Stimulated activated CD4-positive, alpha-beta T cell treated with anti-CD3 and anti-CD28 coated beads, Interleukin-1b, Interleukin-23, amount 100 ng/mL, for 1 hour (primary cell): ENCODE results near the gene CPT1B.
"Not testable (repeated sequence)": the region's sequence is repeated elsewhere in the genome, so short reads cannot be mapped to it uniquely, and the experiment has no call there.

ENCODE experiments used
- DNase-seq, 2 donors: peaks; one replicate each; pipeline ENCODE4 v3.0.0-alpha.2; 2020; ENCODE audit warnings: low read depth in 2 of 2

The CPT1B gene

GRCh38 chr22:50609599-50609998 is 31.4 kb upstream of the CPT1B start:
- no peak for DNase-seq

DNA sequence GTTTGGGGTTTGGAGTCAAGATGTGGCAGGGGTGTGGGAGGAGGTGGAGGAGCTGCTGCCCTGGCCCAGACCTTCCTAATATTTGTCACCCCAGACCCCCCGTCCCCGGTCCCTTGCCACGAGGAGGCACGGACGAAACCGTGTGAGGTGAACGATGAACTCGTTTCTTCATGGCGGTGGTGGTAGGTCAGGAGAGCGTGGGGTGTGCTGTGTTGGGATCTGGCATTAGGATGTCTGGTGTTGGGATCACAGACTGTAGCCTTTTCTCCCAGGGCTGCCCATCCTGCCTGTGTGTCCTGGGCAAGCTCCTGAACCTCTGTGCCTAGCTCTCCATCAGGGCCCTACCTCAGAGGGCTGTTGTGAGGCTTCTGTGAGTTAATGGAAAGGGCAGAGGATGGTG is 30.8 kb upstream of the CPT1B start:
- no peak for DNase-seq

GRCh38 chr22:50608058-50608840 is 30.0 kb upstream of the CPT1B start:
- not testable (repeated sequence) for DNase-seq

DNA sequence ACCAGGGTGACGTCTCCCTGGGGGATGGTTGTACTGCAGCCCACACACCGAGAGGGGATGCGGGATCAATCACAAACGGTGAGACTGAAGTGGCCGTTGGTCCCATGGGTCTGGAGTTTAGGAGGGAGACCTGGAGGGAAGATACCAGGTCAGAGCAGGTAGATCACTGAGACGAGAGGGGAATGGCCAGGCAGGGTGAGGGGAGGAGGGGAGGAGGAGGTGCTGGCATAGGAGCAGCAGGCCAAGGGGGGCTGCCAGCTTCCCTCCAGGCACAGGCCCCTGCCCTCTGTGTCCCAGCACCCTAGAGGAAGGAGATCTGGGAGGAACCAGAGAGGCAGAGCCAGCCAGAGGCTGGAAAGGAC is 29.4 kb upstream of the CPT1B start:
- no peak for DNase-seq

GRCh38 chr22:50606946-50607658 is 28.9 kb upstream of the CPT1B start:
- no peak for DNase-seq

GRCh38 chr22:50606165-50606945 is 28.1 kb upstream of the CPT1B start:
- DNase-seq, result no peak

- no peak for DNase-seq
Observed at GRCh38 chr22:50605613-50606074, 27.4 kb upstream of the CPT1B start.

DNA sequence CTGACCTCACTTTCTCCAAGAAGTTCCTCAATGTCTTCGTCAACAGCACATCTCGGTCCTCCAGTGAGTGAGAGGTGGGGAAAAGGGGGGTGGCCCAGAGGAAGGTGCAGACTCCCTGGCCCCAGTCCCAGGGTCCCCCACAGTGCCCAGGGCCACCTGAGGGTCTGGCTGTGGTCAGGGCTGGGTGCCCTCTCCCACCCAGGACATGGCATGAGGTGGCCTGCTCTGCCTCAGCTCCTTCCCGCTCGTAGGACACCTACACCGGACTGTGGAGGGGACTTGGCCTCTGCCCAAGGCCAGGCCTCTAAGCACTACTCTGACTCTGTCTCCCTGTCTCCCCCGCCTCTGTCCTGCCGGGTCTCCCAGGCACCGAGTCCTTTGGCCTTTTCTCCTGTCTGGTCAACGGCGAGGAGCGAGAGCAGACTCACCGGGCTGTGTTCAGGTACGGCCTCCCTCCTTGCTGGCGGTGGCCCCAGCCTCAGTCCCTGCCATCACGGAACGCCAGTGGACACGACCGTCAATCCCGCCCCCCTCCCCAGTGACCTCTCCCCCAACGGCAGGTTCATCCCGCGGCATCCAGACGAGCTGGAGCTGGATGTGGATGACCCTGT is 26.9 kb upstream of the CPT1B start:
- DNase-seq, result no peak

- no peak for DNase-seq
Observed at GRCh38 chr22:50604256-50605001, 26.2 kb upstream of the CPT1B start.

DNA sequence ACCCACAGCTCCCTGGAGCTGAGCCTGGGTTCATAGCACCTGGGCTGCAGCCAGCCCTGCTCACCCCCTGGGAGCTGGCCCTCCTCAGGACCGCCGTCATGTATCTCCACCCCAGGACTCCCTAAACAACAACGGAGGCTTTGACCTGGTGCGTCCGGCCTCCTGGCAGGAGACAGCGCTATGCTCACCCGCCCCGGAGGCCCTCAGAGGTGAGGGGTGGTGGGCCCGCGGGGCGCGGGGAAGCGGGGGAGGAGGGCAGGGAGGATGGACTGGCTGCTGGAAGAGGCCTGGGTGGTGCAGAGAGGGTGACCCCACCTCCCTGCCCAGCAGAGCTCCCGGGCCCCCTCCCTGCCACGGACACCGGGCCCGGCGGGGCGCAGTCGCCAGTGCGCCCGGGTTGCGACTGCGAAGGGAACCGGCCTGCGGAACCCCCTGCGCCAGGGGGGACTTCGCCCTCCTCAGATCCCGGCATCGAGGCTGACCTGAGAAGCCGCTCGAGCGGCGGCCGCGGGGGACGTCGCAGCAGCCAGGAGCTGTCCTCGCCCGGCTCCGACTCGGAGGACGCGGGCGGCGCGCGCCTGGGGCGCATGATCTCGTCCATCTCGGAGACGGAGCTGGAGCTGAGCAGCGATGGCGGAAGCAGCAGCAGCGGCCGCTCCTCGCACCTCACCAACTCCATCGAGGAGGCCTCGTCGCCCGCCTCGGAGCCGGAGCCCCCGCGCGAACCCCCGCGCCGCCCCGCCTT is 25.5 kb upstream of the CPT1B start:
- DNase-seq, result no peak

- no peak for DNase-seq
Observed at GRCh38 chr22:50602338-50602700, 24.1 kb upstream of the CPT1B start.

GRCh38 chr22:50601669-50602337 is 23.6 kb upstream of the CPT1B start:
- no peak for DNase-seq

DNA sequence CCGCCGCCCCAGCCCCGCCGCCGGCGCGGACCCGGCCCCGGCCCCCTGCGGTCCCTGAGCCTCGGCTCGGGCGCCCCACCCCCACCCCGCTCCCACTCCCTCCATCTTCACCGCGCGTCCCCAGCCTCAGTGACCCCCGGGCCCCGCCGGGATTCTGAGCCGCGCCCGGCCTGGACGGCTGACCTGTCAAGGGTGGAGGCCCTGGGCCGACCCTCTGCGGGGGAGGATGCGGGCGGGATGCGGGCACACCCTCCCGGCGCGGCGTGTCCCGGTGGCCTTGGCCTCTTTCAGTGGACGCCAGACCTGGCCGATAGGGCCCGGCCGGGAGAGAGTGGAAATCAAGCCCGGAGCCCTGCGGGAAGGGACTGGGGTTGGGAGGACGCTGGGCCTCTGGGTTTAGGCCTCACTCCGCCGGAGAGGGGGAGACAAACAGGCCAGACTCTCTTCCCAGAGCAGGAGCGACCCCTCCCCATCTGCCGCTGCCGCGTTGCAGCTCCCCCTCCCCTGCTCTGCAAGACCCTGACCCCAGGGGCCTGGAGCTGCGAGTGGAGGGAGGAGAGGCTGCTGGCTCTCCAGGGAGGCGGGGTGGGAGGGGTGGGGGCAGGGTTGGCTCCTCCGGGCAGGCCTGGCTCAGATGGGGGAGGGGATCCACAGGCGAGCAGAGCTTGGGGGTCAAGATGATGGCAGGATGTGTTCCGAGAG is 22.9 kb upstream of the CPT1B start:
- no peak for DNase-seq

DNA sequence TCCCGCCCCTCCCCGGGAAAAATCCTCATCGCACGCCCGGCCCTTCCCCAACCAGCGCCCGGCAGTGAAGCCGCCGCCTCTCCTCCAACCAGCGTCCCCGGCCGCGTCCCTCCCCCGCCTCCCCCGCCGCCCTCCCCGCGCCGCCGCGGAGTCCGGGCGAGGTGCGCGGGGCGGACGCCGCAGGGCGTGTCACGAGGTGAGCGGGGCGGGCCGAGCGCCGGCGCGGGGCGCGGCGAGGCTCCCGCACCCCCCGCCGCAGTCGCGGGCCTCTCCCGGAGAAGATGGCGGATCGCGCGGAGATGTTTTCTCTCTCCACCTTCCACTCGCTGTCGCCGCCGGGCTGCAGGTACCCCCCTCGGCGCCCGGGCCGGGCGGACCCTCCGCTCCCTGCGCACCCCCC is 22.3 kb upstream of the CPT1B start, which contains the start of gene MAPK8IP2:
Gene MAPK8IP2 (plus strand): TSS at position 256 of the 400 bp plus-strand sequence. CDS start 26 bp downstream, at position 282.
- no peak for DNase-seq

- no peak for DNase-seq
Observed at GRCh38 chr22:50599816-50600455, 21.7 kb upstream of the CPT1B start.

- DNase-seq, result no peak
Observed at GRCh38 chr22:50597097-50597496, 18.9 kb upstream of the CPT1B start.

DNA sequence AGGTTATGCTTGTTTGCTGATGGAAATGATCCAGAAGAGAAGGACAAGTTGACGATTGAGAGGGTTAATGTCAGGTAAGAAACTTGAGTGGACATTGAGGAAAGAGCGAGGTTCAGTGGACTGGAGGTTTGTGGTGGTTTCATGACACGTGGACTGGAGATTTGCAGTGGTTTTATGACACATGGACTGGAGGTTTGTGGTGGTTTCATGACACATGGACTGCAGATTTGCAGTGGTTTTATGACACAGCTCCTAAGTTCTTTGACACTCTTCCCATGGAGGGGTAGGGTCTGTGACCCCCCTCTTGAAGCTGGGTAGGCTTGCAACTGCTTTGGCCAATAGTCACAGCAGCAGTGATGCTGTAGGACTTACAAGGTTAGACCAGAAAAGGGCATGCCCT is 17.0 kb upstream of the CPT1B start:
- no peak for DNase-seq

GRCh38 chr22:50587407-50587806 is 9.2 kb upstream of the CPT1B start:
- no peak for DNase-seq

DNA sequence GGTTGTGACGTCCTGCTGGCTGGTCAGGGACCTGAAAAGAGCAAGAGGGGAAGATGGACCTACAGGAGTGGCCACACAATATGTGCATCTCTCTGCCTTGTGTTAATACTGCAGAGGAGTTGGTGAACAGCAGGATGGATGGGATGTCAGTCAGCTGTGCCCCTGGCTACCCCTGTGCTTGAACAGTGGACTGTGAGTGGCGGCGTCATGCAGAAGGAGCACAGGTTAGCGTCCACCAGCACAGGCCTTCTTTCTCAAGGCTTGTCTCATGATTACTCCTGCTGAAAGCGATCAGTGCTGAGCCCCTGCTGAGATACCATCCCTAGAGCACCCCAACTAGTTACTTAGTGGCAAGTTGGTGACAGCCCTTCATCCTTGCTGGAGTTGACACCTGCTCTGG is 8.2 kb upstream of the CPT1B start:
- no peak for DNase-seq
